HUES48 (cell line): Measurements from ENCODE around the gene ZNF761.
"Not testable (repeated sequence)": the region's sequence is repeated elsewhere in the genome, so short reads cannot be mapped to it uniquely, and the experiment has no call there.

Experiments
- H3K27ac ChIP-seq: one replicate; pipeline ENCODE4 v1.7.0; 2013; ENCODE audit warnings: low read depth, low read length, inconsistent platforms
- H3K27me3 ChIP-seq: 2 replicates; pipeline ENCODE4 v1.6.1; 2013; ENCODE audit warnings: mild to moderate bottlenecking, low read length; ENCODE audit not compliant: control insufficient read depth, insufficient read depth
- H3K36me3 ChIP-seq: 2 replicates; pipeline ENCODE4 v1.6.1; 2013; ENCODE audit warnings: low read length; ENCODE audit not compliant: control insufficient read depth, insufficient read depth
- H3K4me1 ChIP-seq: 2 replicates; pipeline ENCODE4 v1.6.1; 2013; ENCODE audit warnings: mild to moderate bottlenecking, low read length; ENCODE audit not compliant: control insufficient read depth, insufficient read depth
- H3K4me3 ChIP-seq: 2 replicates; pipeline ENCODE4 v1.5.1; 2013; ENCODE audit warnings: mild to moderate bottlenecking, low read depth, low read length
- H3K9ac ChIP-seq: 2 replicates; pipeline ENCODE4 v1.6.1; 2013; ENCODE audit warnings: mild to moderate bottlenecking, low read depth, low read length, moderate library complexity
- H3K9me3 ChIP-seq: 2 replicates; pipeline ENCODE4 v1.6.1; 2013; ENCODE audit warnings: low read length; ENCODE audit not compliant: control insufficient read depth, insufficient read depth

ZNF761 gene

DNA sequence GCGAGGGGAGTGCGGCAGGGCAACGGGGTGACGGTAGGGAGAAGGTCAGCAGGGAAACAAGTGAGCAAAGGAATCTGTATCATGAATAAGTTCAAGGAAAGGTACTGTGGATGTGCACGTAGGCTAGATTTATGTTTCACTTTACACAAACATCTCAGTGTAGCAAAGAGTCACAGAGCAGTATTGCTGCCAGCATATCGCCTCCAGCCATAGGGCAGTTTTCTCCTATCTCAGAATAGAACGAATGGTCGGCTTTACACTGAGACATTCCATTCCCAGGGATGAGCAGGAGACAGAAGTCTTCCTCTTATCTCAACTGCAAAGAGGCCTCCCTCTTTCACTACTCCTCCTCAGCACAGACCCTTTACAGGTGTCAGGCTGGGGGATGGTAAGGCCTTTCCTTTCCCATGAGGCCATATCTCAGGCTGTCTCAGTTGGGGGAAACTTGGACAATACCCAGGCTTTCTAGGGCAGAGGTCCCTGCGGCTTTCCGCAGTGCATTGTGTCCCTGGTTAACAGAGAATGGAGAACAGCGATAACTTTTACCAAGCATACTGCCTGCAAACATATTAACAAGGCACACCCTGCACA, 28.4 kb downstream of the ZNF761 start:
- H3K4me3 ChIP-seq, H3K4me1 ChIP-seq, H3K9ac ChIP-seq, H3K27me3 ChIP-seq, H3K27ac ChIP-seq: not testable (repeated sequence)
- Histone ChIP-seq H3K9me3 (peaks cover 23% of the 10 kb centered on the region), H3K36me3 (peaks cover 26% of the 10 kb centered on the region)

DNA sequence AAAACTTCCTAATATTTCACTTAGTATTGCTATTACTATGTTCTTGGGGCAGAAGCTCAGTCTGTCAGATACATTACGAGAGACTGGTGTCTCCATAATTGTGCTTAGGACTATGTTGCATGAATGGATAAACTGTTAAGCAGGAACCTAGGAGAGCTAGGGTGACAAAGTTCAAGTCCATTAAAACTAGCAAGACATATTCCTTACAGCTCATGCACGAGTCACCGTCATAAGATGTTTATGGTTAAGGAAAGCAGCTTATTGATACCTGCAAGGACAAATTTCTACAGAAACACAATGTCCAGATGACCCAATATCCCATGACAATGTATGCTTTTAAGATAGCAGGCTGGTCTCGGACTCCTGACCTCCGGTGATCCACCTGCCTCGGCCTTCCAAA, 30.1 kb downstream of the ZNF761 start:
- peaks cover 10% of the 10 kb centered on the region for H3K36me3 ChIP-seq
- peaks cover 9% of the 10 kb centered on the region for H3K4me1 ChIP-seq
- no peaks in the 10 kb centered on the region for H3K27me3 ChIP-seq
- no peak overlapping the region for H3K9ac ChIP-seq
- no peak overlapping the region for H3K4me3 ChIP-seq
- H3K9me3 ChIP-seq, result peaks cover 7% of the 10 kb centered on the region; the same call in 1 of the 2 replicates
- H3K27ac ChIP-seq, result no peak overlapping the region

DNA sequence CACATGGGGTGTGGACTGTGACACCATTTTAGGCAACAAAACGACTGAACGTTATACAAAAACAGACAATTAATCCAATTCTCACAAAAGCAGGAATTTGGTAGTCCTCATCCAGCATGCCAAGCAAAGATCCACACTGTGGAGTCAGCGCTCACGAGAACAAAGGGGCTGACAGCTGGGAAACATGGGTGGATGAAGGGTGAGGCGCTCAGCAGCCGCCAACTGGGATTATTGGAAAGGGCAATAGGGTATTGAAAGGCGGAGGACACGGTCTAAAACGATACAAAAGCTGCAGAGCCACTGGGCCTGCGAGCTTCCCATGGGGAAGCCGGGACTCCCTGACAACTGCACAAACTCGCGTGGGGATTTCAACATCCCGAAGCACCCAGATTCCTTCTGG, 31.1 kb downstream of the ZNF761 start:
- H3K27ac ChIP-seq, result no peak overlapping the region
- no peak overlapping the region for H3K9ac ChIP-seq
- H3K27me3 ChIP-seq, result no peaks in the 10 kb centered on the region
- 0 out of 2 replicates have a peak, but pooled peaks cover 2% of the 10 kb centered on the region for H3K36me3 ChIP-seq
- no peaks in the 10 kb centered on the region for H3K9me3 ChIP-seq
- H3K4me3 ChIP-seq, result peak overlapping the region; percentile 69
- H3K4me1 ChIP-seq, result peaks cover 9% of the 10 kb centered on the region

DNA sequence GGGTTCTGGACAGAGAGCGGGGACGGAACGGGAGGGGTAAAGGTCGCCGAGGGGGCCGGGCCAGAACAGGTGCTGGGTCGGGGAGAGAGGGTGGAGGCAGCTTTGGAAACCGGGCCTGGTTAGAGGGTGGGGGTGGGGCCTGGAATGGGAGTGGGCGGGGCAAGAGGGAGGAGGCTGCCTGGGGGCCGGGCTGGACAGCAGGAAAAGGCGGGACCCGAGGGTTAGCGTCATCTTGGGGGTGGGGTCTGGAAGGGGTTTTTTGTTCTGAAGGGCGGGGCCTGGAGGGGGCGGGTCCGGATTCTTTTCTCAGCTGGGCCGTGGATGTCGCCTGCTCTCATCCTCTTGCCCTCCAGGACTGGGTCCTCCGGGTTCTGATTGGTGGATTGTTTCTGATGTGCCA, 31.5 kb downstream of the ZNF761 start:
- Histone ChIP-seq H3K9me3 (no peaks in the 10 kb centered on the region), H3K9ac (no peak overlapping the region), H3K4me3 (peak overlapping the region; percentile 69), H3K27me3 (no peaks in the 10 kb centered on the region), H3K27ac (no peak overlapping the region), H3K36me3 (no peaks in the 10 kb centered on the region), H3K4me1 (peaks cover 9% of the 10 kb centered on the region)

DNA sequence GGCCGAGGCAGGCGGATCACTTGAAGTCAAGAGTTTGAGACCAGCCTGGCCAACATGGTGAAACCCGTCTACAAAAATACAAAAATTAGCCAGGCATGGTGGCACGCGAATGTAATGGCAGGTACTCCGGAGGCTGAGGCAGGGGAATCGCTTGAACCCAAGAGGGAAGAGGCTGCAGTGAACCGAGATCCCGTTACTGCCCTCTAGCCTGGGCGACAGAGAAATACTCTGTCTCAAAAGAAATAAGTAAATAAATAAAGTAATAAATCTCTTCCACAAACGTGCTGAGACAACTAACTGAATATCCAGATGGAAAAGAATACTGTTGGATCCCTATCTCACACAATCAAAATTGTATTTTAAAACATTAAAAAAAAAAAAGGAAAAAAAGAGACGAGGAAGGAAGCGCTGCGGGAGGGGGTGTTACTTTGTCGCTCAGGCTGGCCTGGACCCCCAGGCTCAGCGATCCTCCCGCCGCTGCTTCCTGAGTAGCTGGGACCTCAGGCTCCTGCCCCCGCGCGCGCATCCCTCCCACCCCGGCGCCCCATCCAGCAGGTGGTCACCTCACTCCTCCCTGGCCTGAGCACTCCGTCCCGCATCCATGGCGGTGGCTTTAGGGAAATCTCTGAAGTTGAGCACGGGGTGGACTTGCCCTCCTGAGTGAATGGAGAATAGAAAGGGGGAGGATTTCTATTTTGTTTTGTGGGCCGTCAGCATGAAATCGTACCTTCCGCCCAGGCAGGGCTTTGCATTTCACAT, 35.1 kb downstream of the ZNF761 start:
- Histone ChIP-seq H3K27me3 (no peaks in the 10 kb centered on the region), H3K27ac (peak overlapping the region; percentile 64), H3K9ac (no peak overlapping the region), H3K9me3 (no peaks in the 10 kb centered on the region), H3K4me1 (peaks cover 18% of the 10 kb centered on the region), H3K4me3 (peak overlapping the region; percentile 99), H3K36me3 (no peaks in the 10 kb centered on the region)

DNA sequence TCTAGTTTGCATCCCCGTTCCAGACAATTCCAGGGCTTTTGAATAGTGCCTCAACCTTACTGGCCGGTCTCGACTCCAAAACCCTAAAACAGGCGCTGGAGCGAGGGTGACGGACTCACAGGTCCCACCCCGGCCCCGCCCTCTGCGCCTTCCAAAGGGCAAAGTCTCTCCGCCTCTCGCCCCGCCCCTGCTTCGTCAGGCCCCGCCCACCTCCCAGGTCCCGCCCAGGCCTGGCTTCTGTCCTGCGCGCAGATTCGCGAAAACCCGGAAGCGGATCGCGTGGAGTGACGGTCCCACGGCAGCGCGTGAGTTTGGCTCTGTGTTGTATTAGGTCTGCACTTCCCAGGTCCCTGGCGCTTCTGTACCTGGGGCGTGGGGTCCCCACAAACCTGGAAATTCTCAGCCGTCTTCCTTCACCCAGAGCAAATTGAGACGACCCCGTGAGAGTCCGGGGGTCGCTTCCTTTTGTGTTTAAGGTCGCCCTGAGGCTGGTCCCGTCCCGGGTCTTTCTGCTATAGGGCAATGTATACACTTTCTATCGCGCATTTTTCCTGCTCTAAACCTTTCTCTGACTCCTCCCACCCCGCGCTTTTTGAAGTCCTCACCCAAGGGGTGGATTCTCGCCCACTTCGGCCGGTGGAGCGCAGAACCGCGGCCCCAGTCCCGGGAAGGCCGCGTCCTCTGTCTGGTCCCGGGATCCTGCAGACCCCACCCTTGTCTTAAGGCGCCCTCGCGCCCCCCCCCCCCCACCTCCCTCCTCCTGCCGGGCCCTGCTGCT, 35.9 kb downstream of the ZNF761 start, which contains the start of gene ZNF813:
ZNF813 (plus strand) TSS at position 249 of the 778 bp plus-strand sequence. CDS start 16,090 bp downstream, outside the sequence.
- Histone ChIP-seq H3K4me3 (peak within 1 kb of the TSS; percentile 99), H3K9me3 (no peaks in the 10 kb centered on the region), H3K4me1 (peaks cover 17% of the 10 kb centered on the region), H3K9ac (peak within 1 kb of the TSS; percentile 75; the same call in 1 of the 2 replicates), H3K27ac (peak within 1 kb of the TSS; percentile 71), H3K36me3 (no peaks in the 10 kb centered on the region), H3K27me3 (no peaks in the 10 kb centered on the region)

DNA sequence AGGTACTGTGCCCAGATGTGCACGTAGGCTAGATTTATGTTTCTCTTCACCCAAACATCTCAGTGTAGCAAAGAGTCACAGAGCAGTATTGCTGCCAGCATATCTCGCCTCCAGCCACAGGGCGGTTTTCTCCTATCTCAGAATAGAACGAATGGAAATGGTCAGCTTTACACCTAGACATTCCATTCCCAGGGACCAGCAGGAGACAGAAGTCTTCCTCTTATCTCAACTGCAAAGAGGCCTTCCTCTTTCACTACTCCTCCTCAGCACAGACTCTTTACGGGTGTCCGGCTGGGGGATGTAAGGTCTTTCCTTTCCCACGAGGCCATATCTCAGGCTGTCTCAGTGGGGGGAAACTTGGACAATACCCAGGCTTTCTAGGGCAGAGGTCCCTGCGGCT, 36.8 kb downstream of the ZNF761 start:
- H3K4me3 ChIP-seq, result peak overlapping the region; percentile 99
- H3K36me3 ChIP-seq, H3K9me3 ChIP-seq, H3K9ac ChIP-seq, H3K27me3 ChIP-seq: not testable (repeated sequence)
- H3K27ac ChIP-seq, result peak overlapping the region; percentile 71
- peaks cover 13% of the 10 kb centered on the region for H3K4me1 ChIP-seq

DNA sequence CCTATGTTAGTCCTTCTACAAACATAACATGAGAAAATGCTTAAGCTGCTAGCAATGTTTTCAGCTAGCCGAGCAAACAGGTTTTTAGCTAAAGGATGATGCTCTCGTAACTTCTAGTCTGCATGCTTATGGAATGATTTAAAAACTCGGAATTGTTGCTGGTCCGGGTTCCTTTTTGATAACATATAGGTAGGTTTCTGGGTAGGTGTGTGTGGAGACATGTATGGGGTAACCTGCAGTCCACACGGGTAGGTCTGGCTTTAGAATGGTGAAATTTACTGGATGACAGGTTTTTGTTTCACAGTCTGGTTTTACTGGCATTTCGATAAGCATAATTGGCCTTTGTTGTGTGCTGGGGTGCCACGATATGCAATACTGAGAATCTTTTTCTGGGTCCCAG, 40.1 kb downstream of the ZNF761 start:
- Histone ChIP-seq H3K4me1 (peaks cover 13% of the 10 kb centered on the region), H3K9me3 (no peaks in the 10 kb centered on the region), H3K4me3 (no peak overlapping the region), H3K27ac (no peak overlapping the region), H3K27me3 (no peaks in the 10 kb centered on the region), H3K36me3 (peaks cover 2% of the 10 kb centered on the region; the same call in 1 of the 2 replicates), H3K9ac (no peak overlapping the region)

DNA sequence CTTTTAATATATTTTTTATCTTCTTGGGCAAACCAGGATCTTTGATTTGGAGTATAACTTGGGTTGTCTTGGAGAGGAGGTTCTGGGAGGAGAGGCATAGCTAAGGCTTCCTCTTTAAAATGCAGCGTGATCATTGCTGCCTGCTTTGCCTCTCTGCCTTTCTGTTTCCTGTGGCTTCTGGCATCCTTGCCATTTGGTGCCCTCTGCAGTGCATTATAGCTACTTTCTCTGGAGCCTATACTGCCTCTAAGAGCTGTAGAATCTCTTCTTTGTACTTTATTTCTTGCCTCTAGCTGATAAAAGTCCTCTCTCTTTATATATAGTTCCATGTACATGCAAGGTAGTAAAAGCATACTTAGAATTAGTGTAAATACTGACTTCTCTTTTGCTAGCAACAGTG, 43.0 kb downstream of the ZNF761 start:
- H3K4me3 ChIP-seq, H3K27ac ChIP-seq, H3K9ac ChIP-seq, H3K27me3 ChIP-seq, H3K4me1 ChIP-seq: not testable (repeated sequence)
- Histone ChIP-seq H3K9me3 (peaks cover 12% of the 10 kb centered on the region), H3K36me3 (peaks cover 18% of the 10 kb centered on the region)

DNA sequence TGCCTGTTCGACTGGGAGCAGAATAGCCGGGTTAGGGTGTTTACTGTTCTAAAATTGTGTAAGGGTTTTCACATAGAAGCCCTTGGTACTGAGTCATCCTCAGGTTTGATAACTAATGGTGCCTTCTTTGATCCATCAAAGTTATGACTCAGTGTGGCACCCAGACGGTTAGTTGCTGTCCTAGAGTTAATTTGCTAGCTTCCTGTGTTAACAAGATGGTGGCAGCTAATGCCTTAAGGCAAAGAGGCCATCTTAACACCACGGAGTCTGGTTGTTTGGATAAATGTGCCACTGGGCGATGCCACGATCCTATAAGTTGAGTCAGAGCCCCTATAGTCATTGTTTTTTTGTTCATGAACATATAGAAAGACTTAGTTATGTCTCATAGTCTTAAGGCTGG, 43.7 kb downstream of the ZNF761 start:
- H3K36me3 ChIP-seq, result peaks cover 24% of the 10 kb centered on the region
- H3K27ac ChIP-seq, H3K4me1 ChIP-seq, H3K27me3 ChIP-seq, H3K9ac ChIP-seq, H3K4me3 ChIP-seq: not testable (repeated sequence)
- peaks cover 18% of the 10 kb centered on the region for H3K9me3 ChIP-seq

DNA sequence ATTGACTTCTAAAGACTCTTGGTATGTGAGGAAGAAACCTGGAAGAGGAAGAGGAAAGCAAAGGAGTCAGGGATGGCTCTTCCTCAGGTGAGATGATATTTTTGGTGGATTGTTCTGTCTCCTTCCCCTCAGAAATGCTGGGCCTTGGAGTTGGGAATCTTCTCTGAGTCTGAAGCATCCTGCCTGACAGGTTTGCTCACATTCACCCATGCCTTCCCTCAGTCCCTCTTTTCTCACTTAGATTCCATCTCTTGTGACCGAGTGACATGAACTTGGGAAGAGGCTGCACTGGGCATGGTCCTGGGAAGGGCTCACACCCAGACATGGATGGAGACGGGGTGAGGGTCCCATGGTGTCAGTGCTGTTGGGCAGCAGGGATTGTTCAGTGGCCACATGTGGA, 52.0 kb downstream of the ZNF761 start:
- not testable (repeated sequence) for H3K27me3 ChIP-seq
- peaks cover 30% of the 10 kb centered on the region for H3K9me3 ChIP-seq
- H3K36me3 ChIP-seq, result peaks cover 57% of the 10 kb centered on the region

More for the DNA sequence above, 52.0 kb downstream of the ZNF761 start:
- not testable (repeated sequence) for H3K27ac ChIP-seq, H3K4me1 ChIP-seq, H3K4me3 ChIP-seq, H3K9ac ChIP-seq
